Stimulated activated CD8-positive, alpha-beta memory T cell treated with anti-CD3 and anti-CD28 coated beads, Interleukin-15, amount 100 ng/mL, for 1 hour (primary cell): ENCODE results near the gene PRKCD.

Source experiments
- DNase-seq: peaks from one replicate; pipeline ENCODE4 v3.0.0-alpha.2; 2020; ENCODE audit warnings: low read depth

The PRKCD gene

GRCh38 chr3:53217175-53217574, 56.2 kb downstream of the PRKCD start:
- no peak for DNase-seq

DNA sequence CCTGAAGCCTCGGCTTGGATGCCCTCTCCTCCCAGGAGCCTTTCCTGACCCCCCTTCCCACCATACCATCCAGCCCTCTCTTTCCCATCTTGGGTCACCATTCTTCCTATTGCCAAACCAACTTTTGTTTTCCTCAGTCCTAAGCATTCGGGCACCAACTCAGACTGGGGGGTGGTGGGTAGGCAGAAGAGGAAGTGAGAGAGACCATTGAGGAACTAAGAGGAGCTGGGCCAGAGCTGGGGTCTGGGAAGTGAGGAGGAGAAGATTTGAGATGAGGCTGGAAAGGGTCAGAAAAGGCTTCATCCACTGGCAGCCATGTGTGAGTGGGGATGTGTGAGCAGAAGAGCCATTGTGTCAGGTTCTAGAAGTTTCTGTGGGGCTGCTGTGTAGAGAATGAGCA, 57.1 kb downstream of the PRKCD start:
- DNase-seq = no peak

- peak; percentile 56 for DNase-seq
Measured at GRCh38 chr3:53219895-53220483, 59.0 kb downstream of the PRKCD start.

DNA sequence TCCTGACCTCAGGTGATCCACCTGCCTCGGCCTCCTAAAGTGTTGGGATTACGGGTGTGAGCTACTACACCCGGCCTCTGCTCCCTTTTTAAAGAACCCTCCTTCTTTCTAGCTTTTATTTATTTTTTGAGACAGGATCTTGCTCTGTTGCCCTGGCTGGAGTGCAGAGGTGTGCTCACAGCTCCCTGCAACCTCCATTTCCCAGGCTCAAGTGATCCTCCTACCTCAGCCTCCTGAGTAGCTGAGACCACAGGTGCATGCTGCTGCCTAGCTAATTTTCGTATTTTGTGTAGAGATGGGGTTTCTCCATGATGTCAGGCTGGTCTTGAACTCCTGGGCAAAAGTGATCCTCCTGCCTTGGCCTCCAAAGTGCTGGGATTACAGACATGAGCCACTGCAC, 60.3 kb downstream of the PRKCD start:
- DNase-seq = no peak

GRCh38 chr3:53221827-53222182, 60.8 kb downstream of the PRKCD start:
- DNase-seq = no peak

DNA sequence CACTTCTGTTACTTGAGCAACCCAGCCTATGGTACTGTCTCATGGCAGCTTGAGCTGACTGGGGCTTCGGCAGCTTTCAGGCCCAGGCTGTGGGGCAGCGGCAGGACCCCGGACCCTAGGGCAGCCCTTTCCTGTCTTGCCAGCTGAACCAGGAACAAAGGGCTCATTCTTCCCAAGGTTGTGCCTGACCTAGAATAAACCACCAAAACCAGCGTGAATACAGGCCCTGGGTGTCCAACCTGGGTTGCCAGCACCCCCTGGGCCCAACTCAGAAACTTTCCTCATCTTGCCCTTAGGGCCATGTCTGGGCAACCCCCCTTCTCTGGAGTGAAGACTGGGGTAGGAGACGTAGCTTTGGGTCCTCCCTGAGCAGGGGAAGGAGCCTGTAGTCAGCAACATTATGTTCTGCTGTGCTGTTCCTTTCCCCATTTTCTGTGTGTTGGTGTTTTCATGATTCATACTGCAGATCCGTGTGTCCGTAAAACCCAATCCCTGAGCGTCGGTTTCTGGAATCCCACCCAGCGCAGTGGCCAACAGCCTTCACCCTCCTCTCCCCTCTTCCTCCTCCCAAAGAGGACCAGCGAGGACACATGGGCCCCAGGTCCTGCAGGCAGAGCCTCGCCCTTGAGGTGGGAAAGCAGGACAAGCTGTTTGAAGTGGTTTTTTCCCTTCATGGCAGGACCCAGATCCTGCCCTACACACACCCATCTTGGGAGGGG, 61.3 kb downstream of the PRKCD start:
- DNase-seq = no peak

- DNase-seq = no peak
Measured at GRCh38 chr3:53223025-53223424, 62.0 kb downstream of the PRKCD start.

DNA sequence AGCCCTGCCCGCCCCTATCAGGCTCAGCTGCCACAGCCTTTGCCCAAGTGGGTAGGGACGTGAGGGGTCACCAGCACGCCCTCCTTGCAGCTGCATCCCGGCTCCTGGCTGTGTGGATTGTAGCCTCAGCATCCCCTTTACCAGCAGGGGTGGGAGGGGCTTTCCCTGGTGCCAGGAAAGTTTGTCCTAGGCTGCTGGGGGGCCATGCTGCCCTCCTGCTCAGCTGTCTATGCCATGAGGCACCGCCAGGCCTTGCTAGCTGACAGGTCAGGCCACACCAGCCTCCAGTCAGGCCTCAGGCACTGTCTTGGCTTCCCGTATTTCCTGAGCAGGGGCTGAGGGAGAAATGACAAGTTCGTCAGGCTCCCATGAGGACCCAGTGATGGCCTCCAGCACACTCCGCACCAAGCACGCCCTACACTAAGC, 62.5 kb downstream of the PRKCD start:
- DNase-seq = no peak

- DNase-seq = no peak
Measured at GRCh38 chr3:53224026-53224425, 63.0 kb downstream of the PRKCD start.

- DNase-seq = no peak
Measured at GRCh38 chr3:53224536-53224935, 63.5 kb downstream of the PRKCD start.

- DNase-seq = no peak
Measured at GRCh38 chr3:53225181-53225580, 64.2 kb downstream of the PRKCD start.

- no peak for DNase-seq
Measured at GRCh38 chr3:53225651-53226050, 64.6 kb downstream of the PRKCD start.

DNA sequence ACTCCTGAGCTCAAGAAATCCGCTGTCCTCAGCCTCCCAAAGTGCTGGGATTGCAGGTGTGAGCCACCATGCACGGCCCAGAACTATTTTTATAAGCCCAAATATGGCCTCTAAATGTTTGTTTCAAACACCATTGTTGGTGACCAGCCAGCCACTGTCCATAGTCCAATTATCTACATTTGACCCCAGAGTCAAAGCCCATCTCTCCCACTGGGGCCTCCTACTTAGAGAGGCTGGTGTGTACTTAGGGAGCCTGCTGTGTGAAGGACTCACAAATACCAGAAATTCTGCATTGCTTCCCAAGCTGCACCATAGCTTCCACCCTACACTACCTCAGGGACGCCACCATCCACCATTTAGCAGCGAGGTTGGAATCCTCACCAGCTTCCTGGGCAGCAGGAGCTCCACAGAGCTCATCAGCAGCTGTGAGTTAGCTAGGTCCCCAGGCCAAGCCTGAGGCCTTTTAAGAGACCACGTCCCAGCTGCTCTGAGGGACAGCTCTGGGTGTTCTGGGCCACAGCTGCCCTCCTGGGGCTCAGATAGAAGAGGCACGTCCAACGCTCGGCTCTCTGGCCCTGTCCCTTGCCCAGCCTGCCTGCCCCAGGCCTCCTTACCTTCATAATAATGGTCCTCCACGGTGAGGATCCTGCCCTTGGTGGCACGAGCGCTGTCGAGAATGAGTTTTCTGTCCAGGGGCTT, 65.3 kb downstream of the PRKCD start:
- no peak for DNase-seq

DNA sequence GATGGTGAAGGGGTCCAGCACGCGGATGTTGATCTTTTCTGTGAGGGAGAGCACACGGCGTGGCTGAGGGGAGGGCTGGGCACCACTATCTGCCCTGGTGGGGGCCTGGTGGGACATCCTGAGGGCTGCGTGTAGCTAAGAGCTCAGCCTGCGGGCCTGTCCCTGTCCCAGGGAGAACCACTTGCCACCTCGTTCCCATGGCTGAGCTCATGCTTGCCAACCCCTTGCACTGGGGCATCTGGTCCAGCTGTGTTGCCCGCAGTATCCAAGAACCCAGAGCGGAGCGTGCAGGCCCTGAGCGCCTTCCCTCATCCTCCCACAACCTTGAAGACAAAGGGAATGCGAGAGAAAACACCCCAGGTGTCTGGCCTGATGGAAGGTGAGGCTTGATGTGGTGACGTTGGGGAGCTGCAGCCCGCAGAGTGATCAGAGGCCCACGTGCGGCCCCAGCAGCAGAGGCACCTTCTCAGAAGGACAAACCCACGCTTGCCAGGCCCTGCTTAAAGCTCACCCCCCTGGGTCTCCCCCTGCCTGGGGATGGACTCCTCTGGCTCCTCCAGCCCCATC, 65.9 kb downstream of the PRKCD start:
- DNase-seq = no peak

DNA sequence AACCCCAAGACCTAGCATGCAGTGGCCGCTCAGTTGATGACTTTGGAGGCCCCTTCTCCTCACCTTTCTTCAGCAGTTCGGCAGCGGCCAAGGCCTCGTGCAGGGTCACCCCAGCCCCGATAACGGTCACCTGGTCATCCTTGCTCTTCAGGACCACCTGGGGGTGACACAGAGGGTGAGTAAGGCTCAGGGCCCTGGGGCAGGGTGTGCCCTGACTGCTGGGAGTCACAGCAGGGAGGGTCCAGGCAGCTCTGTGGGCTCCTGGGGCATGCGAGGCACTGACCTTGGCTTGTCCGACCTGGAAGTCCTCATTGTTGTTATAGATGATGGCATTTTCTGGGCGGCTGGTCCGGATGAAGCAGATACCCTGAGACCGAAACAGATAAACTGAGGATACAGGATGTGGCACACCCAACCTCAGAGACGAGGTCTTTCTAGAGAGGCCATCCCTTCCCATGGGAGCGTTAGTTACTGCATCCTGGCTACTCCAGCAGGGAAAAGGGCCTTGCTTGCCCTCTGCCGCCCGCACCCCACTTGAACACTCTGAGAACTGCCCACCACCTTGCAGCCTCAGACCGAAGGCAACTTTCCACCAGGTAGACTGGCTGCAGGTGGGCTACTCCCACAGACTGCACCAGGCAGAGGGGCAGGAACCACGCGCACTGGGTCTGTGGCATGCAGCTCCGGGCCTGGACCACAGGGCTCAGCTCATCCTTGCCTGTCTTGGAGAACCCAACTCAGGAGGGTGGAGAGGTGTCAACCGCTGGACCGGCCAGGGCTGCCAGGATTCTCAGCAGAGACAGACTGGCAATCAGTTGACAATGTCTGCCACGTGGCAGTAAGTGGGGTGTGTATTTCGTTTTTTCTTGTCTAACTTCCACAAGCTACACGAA, 67.2 kb downstream of the PRKCD start:
- DNase-seq = no peak

DNA sequence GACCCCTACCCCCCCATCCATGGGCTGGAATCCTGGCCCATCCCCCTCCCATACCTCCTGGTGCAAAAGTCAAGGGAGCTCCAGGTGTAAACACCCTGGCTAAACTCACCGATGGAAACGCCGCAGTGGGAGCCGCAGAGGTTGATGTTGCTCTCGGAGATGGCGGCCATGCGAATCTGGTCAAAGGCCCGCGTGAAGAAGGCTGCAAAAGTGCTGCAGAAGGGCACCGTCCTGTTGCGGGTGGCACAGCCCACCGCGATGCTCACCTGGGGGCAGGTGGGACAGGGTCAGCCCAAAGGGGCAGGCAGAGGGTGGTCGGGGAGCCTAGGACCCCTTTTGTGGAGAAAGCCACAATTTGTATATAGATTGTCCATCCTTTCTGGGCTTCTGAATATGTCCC, 68.2 kb downstream of the PRKCD start:
- DNase-seq = no peak

- DNase-seq = no peak
Measured at GRCh38 chr3:53229606-53230005, 68.6 kb downstream of the PRKCD start.

DNA sequence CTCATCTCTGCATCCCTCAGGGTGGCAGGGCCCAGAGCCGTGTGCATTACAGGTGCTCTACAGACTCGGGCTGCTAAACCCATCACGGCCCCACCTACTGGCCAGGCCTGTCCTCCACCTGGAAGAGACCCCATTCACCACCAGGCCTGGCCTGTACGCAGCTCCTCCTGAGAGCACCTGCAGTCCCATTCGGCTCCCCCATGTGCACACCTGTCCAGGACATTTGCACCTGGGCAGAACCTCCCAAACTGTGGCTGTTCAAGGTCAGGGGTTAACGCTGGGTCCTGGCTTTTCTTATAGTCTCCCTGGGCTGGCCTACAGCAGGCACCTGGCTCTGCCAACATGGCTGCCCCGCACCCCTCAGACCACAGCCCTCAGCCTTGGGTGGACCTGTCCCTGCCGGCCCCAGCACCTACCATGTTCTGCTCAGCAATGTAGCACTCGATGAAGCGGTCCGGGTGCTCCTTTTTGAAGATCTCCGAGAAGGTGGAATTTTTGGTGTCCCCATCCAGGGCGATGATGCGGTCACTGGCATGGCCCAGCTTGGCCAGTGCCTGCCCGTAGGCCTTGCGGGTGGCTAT, 69.1 kb downstream of the PRKCD start:
- DNase-seq = no peak

- DNase-seq = no peak
Measured at GRCh38 chr3:53230789-53231188, 69.8 kb downstream of the PRKCD start.

DNA sequence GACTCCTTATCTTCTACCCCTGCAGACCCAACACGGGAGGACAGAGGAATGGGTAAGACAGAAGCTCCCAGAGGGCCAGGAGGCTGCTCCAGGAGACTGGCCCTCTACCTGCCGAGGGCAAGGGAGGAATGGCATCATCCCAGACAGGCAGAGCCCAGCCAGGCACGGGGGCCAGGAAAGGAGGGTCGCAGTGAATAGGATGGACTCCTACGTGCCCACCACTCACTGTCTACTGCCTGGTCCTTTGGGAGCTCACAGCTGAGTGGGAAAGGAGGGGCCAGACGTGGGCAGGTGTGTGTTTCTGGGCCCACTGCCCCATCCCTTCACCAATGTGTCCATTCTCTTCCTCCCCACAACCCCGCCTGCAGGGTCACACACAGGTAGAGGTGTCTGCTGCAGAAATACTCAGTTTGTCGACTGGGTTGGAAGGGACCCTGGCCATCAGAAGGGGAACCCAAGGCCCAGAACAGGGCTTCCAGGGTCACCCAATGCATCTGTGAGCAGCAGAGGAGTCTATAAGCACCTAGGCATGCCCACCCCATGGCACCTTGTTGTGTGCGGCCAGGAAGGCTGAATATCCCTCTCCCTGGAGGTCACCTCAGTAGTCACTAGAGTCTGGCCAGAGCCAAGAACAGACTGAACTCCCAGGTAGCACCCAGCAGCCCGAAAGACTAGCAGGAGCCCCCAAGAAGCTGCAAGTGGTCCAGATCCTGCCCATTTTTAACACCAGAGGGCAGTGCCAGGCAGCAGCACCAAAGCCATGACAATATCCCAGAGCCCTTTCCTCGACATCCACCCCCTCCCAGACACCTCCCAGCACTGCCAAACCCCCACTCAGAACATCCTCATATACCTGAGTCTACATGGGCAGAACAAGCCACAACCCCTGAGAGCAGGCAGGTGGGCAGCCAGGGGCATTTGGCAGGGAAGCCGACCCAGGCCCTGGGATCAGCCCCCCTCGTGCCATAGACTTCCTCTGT, 70.8 kb downstream of the PRKCD start:
- DNase-seq = no peak
